ENCODE results near the gene FKBP15. TPM values are rescaled to one million over a fixed set of nuclear protein-coding genes. Genes with fewer than 3 reads are reported as not detected.

FKBP15 gene
- total and polyA plus RNA-seq, 12 donors = 14.1 to 38.1 (median 28.3) TPM

DNA sequence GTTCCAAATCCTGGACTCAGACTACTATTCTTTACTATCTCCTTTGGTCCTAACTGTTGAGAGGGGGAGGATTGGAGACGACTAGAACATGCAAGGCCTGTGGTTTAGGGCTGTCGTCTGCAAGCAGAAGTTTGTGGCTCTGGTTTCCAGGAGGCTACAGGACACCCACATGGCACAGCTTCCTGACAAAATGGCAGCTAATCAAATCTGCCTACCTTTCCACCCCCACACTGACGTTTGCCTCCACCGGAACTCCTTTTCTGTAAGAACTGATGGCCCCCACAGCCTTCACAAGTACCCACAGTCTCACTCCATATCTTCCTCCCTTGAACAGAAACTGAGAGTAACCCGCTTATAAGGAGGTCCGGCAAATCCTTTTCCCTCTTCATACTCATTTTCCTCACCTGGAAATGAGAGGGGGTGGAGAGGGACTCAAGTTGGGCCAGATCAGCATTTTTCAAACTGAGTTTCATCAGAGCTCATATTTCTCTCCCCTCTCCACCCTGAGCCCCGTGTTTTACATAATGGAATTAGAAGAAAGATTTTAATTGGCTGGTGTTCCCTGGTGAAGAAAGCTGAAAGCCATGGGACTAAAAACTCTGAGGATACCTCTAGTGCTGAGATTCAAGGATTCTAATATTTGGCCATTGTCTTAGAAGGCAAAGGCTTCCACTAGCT lies 65.0 kb downstream of the FKBP15 start:
- DNase-seq = peak in 2 of 7 donors; percentile 26 to 70
- peak overlapping the region in 2 of 5 donors; percentile 1 to 67 for H3K27ac ChIP-seq
- H3K36me3 ChIP-seq (replicated peaks in 1 of 2) = peaks cover 0 to 26% of the 10 kb centered on the region in 2 donors
- TF ChIP-seq POLR2A (IDR thresholded peaks at IDR 0.05) = no peak
- TF ChIP-seq, protein P1, sequence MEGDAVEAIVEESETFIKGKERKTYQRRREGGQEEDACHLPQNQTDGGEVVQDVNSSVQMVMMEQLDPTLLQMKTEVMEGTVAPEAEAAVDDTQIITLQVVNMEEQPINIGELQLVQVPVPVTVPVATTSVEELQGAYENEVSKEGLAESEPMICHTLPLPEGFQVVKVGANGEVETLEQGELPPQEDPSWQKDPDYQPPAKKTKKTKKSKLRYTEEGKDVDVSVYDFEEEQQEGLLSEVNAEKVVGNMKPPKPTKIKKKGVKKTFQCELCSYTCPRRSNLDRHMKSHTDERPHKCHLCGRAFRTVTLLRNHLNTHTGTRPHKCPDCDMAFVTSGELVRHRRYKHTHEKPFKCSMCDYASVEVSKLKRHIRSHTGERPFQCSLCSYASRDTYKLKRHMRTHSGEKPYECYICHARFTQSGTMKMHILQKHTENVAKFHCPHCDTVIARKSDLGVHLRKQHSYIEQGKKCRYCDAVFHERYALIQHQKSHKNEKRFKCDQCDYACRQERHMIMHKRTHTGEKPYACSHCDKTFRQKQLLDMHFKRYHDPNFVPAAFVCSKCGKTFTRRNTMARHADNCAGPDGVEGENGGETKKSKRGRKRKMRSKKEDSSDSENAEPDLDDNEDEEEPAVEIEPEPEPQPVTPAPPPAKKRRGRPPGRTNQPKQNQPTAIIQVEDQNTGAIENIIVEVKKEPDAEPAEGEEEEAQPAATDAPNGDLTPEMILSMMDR (IDR thresholded peaks at IDR 0.05) = no peak
- no peak overlapping the region for H3K4me3 ChIP-seq
- H3K9me3 ChIP-seq (replicated peaks in 1 of 3) = no peaks in the 10 kb centered on the region
- H3K27me3 ChIP-seq = no peaks in the 10 kb centered on the region
- intact Hi-C loops (cut with DNase I) = no loop called here
- H3K4me1 ChIP-seq (replicated peaks in 1 of 2) = peaks cover 19 to 47% of the 10 kb centered on the region in 2 donors
- 42 to 58% (median 53%) methylated on average over 6 to 7 of the region's 7 CpGs for WGBS, 4 donors

DNA sequence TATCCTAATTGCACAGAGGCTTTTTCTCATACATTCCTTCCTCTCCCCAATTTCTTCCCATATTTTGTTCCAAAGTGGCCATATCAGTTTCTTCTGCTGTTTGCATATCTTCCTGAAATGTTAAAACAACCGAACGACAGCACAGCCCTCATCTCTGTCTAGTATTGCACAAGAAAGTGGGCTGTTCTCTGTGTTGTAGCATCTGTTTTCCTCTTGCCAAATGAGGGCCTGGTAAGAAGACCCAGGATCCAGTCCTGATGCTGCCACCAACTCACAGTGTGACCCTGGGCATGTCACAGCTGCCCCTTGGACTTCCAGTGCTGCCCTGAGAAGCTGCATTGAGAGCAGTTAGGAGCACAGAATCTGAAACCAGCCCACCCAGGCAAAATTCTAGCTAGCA lies 66.1 kb downstream of the FKBP15 start:
- Histone ChIP-seq H3K4me3 (no peak overlapping the region), H3K4me1 (replicated peaks in 1 of 2) (peaks cover 19 to 53% of the 10 kb centered on the region in 2 donors)

DNA sequence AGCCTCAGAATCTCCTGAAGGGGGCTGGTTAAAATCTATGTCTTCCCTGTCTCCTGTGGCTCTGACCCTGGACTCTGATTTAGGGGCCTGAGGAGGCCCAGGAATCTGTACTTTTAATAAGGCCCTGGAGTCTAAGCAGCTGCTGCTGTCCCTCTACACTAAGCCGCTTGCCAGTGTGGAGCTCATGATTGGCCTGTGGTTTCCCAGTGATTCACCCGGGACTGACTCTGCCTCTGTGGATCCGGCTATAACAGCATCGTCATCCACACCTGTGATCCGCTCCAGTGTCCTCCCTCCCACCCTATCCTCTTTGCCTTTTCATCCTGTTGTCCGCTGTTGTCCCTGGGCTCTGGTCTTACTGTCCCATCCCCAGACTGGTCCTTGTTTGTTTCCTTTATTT lies 66.6 kb downstream of the FKBP15 start:
- peak in 4 of 7 donors; percentile 31 to 79 (median 42) for DNase-seq
- 52 to 76% (median 67%) methylated on average over 6 of the region's 6 CpGs for WGBS, 4 donors

More for the DNA sequence above, 66.1 kb downstream of the FKBP15 start:
- no peak for DNase-seq
- Histone ChIP-seq H3K36me3 (replicated peaks in 1 of 2) (peaks cover 0 to 21% of the 10 kb centered on the region in 2 donors), H3K27ac (peak overlapping the region in 2 of 5 donors; percentile 1 to 67), H3K27me3 (no peaks in the 10 kb centered on the region), H3K9me3 (replicated peaks in 1 of 3) (no peaks in the 10 kb centered on the region)
- TF ChIP-seq, protein P1 (IDR thresholded peaks at IDR 0.05) = no peak
- TF ChIP-seq POLR2A (IDR thresholded peaks at IDR 0.05) = no peak
- 51 to 61% (median 59%) methylated on average over 2 of the region's 2 CpGs for WGBS, 4 donors
- intact Hi-C loops (cut with DNase I) = no loop called here

DNA sequence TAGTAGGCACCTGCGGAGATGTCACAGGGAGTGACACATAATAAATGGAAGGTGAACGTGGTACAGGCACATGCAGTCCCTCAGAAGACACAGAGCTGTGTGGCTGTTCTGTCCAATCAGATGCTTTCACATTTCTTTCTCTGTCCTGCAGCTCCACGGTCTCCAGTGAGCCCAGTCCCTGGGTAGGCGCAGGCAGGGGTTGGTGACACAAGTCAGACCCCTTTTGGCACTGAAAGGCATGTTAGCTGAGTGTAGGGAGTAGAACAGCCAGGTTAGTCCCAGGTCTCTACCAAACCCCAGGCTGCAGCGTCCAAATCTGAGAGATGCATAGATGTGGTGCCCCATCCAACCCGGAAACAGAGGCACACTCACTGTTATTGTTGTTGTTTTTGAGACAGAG lies 67.5 kb downstream of the FKBP15 start:
- intact Hi-C loops (cut with DNase I) = no loop called here
- WGBS, 4 donors = 84 to 89% (median 89%) methylated on average over 6 of the region's 6 CpGs
- peaks cover 19 to 55% of the 10 kb centered on the region in 2 donors for H3K4me1 ChIP-seq (replicated peaks in 1 of 2)
- peak overlapping the region in 2 of 5 donors; percentile 1 to 67 for H3K27ac ChIP-seq
- no peaks in the 10 kb centered on the region for H3K27me3 ChIP-seq
- no peak for DNase-seq
- H3K4me3 ChIP-seq = no peak overlapping the region
- H3K9me3 ChIP-seq (replicated peaks in 1 of 3) = no peaks in the 10 kb centered on the region
- no peak for TF ChIP-seq POLR2A (IDR thresholded peaks at IDR 0.05)
- TF ChIP-seq, protein P1 (IDR thresholded peaks at IDR 0.05) = no peak
- H3K36me3 ChIP-seq (replicated peaks in 1 of 2) = peaks cover 0 to 7% of the 10 kb centered on the region in 2 donors

More for the DNA sequence above, 66.6 kb downstream of the FKBP15 start:
- no peaks in the 10 kb centered on the region for H3K27me3 ChIP-seq
- peaks cover 19 to 55% of the 10 kb centered on the region in 2 donors for H3K4me1 ChIP-seq (replicated peaks in 1 of 2)
- H3K27ac ChIP-seq = peak overlapping the region in 2 of 5 donors; percentile 1 to 67
- intact Hi-C loops (cut with DNase I) = no loop called here
- TF ChIP-seq, protein P1 (IDR thresholded peaks at IDR 0.05) = no peak
- TF ChIP-seq POLR2A (IDR thresholded peaks at IDR 0.05) = no peak
- H3K4me3 ChIP-seq = no peak overlapping the region
- peaks cover 0 to 16% of the 10 kb centered on the region in 2 donors for H3K36me3 ChIP-seq (replicated peaks in 1 of 2)
- no peaks in the 10 kb centered on the region for H3K9me3 ChIP-seq (replicated peaks in 1 of 3)

All from adrenal gland (tissue), 12 donors.